ENCODE results near the gene PRKCD. TPM values are rescaled to one million over a fixed set of nuclear protein-coding genes. Genes with fewer than 3 reads are reported as not detected.

The PRKCD gene
- total and polyA plus RNA-seq, 9 of the 15 experiments (the other 6 are each of a cell fraction or from before 2014, with no cell fraction given): 2.5 to 19.5 (median 6.1) TPM

- peak; percentile 44; the same call in 1 of the 2 replicates for TF ChIP-seq BACH1 (tag; IDR thresholded peaks at IDR 0.05)
- peak; percentile 20; the same call in 1 of the 2 replicates for TF ChIP-seq RNF2 (IDR thresholded peaks at IDR 0.05)
- peak; percentile 76 for TF ChIP-seq CTBP1 (IDR thresholded peaks at IDR 0.05; ENCODE audit: borderline replicate concordance)
- peak; percentile 16; the same call in 1 of the 2 replicates for TF ChIP-seq TCF3 (CRISPR knock-in tag; IDR thresholded peaks at IDR 0.05)
- no peak for TF ChIP-seq HEY1 (CRISPR knock-in tag; IDR thresholded peaks at IDR 0.05; ENCODE audit: borderline replicate concordance)
- peak; percentile 49; the same call in 1 of the 2 replicates for TF ChIP-seq JUND (IDR thresholded peaks at IDR 0.05; ENCODE audit: borderline replicate concordance, low read depth, low read length)
- TF ChIP-seq JUND (tag; IDR thresholded peaks at IDR 0.05; ENCODE audit: borderline replicate concordance, low read depth, low read length): no peak
- peak; percentile 15; the same call in 1 of the 2 replicates for TF ChIP-seq TEAD4 (IDR thresholded peaks at IDR 0.05; ENCODE audit: low read length)
- TF ChIP-seq TEAD4 (CRISPR knock-in tag; IDR thresholded peaks at IDR 0.05; ENCODE audit: borderline replicate concordance): no peak
- TF ChIP-seq CEBPG (CRISPR knock-in tag; IDR thresholded peaks at IDR 0.05): no peak
- peak in 1 of 2 experiments; percentile 45; a peak in 1 of 4 replicates for TF ChIP-seq CEBPG (tag; conservative IDR thresholded peaks at IDR 0.05 in 1 of 2, IDR thresholded peaks at IDR 0.05 in 1 of 2)
- TF ChIP-seq CREM (IDR thresholded peaks at IDR 0.05; ENCODE audit: low read depth): peak; percentile 21; the same call in 1 of the 2 replicates
- 0 out of 2 replicates have a peak, but pooled peaks have one; percentile 5 for TF ChIP-seq MAFK (IDR thresholded peaks at IDR 0.05; ENCODE audit: low read length)
- TF ChIP-seq NFE2 (IDR thresholded peaks at IDR 0.05; ENCODE audit: low read depth): peak; percentile 84
- TF ChIP-seq SETDB1 (IDR thresholded peaks at IDR 0.05; ENCODE audit: low read length): no peak
- TF ChIP-seq SMARCE1 (IDR thresholded peaks at IDR 0.05): peak; percentile 62; the same call in 1 of the 2 replicates
- no peak for TF ChIP-seq ZNF407 (IDR thresholded peaks at IDR 0.05; ENCODE audit: low read depth)
- TF ChIP-seq ARID1B (IDR thresholded peaks at IDR 0.05): peak; percentile 50; the same call in 1 of the 2 replicates
- peak; percentile 42; the same call in 1 of the 2 replicates for TF ChIP-seq SMARCA4 (IDR thresholded peaks at IDR 0.05)
- no peak for TF ChIP-seq NR2F6 (CRISPR knock-in tag; IDR thresholded peaks at IDR 0.05)
- peak; percentile 14; the same call in 1 of the 2 replicates for TF ChIP-seq C11orf30 (IDR thresholded peaks at IDR 0.05; ENCODE audit: low read depth)
- no peak for TF ChIP-seq NFATC3 (IDR thresholded peaks at IDR 0.05)
- peak; percentile 76; the same call in 1 of the 2 replicates for TF ChIP-seq ZNF263 (CRISPR knock-in tag; IDR thresholded peaks at IDR 0.05; ENCODE audit: borderline replicate concordance)
- TF ChIP-seq SRSF3 (IDR thresholded peaks at IDR 0.05; ENCODE audit: insufficient read depth, low read length): no peak
Observed at GRCh38 chr3:53114412-53115074, 46.5 kb upstream of the PRKCD start (continued).
